Uterus (tissue), 4 donors: ENCODE results near the gene GABBR1. TPM values are rescaled to one million over a fixed set of nuclear protein-coding genes. Genes with fewer than 3 reads are reported as not detected.

Source experiments
- DNase-seq, 2 donors: peaks; one replicate each; pipeline ENCODE4 v3.0.0-alpha.2; 2019 to 2020
- H3K27ac ChIP-seq, 2 donors: fragments of 200-600 bp; sonication (generic); 1 replicate in 1 of 2; 2 replicates in 1 of 2; pipeline ENCODE4 v1.5.1; 2016 to 2018
- H3K27me3 ChIP-seq, 2 donors: fragments of 200-600 bp; sonication (generic); one replicate each; pipeline ENCODE4 v1.5.1; 2018 to 2019; ENCODE audit warnings: control low read depth in 1 of 2
- H3K36me3 ChIP-seq, 2 donors: fragments of 200-600 bp; sonication (generic); one replicate each; pipeline ENCODE4 v1.5.1; 2019; ENCODE audit warnings: control low read depth in 1 of 2
- H3K4me1 ChIP-seq, 2 donors: fragments of 200-600 bp; sonication (generic); one replicate each; pipeline ENCODE4 v1.5.1; 2018 to 2019; ENCODE audit warnings: control low read depth in 1 of 2
- H3K4me3 ChIP-seq, 2 donors: fragments of 200-600 bp; sonication (generic); 1 replicate in 1 of 2; 2 replicates in 1 of 2; pipeline ENCODE4 v1.5.1; 2018 to 2019; ENCODE audit warnings: mild to moderate bottlenecking in 1 of 2
- H3K9me3 ChIP-seq, 2 donors: fragments of 200-600 bp; sonication (generic); one replicate each; pipeline ENCODE4 v1.5.1; 2019; ENCODE audit warnings: control low read depth in 1 of 2
- CTCF ChIP-seq, 4 experiments: fragments of 200-600 bp in 2 of 4; fragments of 450-650 bp in 2 of 4; sonication (generic) in 2 of 4; IDR thresholded peaks; one replicate each; pipeline ENCODE4 v1.5.1; 2016 to 2019; ENCODE audit warnings: antibody characterized with exemption in 4 of 4, mild to moderate bottlenecking in 2 of 4, moderate library complexity in 1 of 4
- POLR2A ChIP-seq, 2 donors: fragments of 450-650 bp; IDR thresholded peaks; one replicate each; pipeline ENCODE4 v1.6.1; 2016; ENCODE audit warnings: antibody characterized with exemption in 2 of 2, mild to moderate bottlenecking in 1 of 2, moderate library complexity in 1 of 2
- intact Hi-C: fragments of 100-400 bp; cut with DNase I; formaldehyde crosslinking; loops from one replicate; pipeline ENCODE4 v1.15.1; 2023; ENCODE audit warnings: low total_unique reads
- total RNA-seq, 4 donors: library from RNA; depleted of rRNA in 3 of 4; stranded (reverse); fragments of >200 nt in 3 of 4; gene quantifications; one replicate each; pipeline versions ENCODE4 v1.1.0 to v1.2.4, GENCODE V29; 2014 to 2023
- donor health status: DM: yes; HTN: yes; CAD: no.

The GABBR1 gene
- total RNA-seq, 4 donors from 2014 or later = 29.4 to 184 (median 44.6) TPM

DNA sequence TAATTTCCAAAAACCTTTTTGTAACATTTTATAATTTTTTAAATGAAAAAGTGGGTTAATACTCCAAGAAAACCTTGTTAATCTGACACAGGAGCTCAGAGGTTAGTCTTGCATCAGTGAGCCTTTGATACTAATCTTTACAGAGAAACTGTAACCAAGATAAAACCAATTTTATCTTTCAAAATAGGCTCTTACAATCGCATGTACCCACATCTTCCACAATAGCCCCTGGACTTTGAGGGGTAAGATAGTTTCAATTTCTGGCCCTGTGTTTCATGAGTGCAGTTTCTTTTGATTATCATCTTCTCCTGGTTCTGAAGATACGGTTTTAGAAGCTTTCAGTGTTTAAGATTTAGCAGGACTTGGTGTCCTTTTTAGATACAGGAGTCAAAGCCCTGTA lies 110.8 kb downstream of the GABBR1 start:
- intact Hi-C loops = no loop called here
- Histone ChIP-seq H3K27me3 (no peaks in the 10 kb centered on the region), H3K27ac (no peak overlapping the region), H3K9me3 (no peaks in the 10 kb centered on the region), H3K4me1 (no peaks in the 10 kb centered on the region), H3K36me3 (no peaks in the 10 kb centered on the region), H3K4me3 (no peak overlapping the region)
- no peak for DNase-seq
- TF ChIP-seq CTCF (IDR thresholded peaks at IDR 0.05) (no peak), POLR2A (IDR thresholded peaks at IDR 0.05) (no peak)

GRCh38 chr6:29521006-29521680 lies 111.8 kb downstream of the GABBR1 start:
- intact Hi-C loops = no loop called here
- Histone ChIP-seq H3K27me3 (no peaks in the 10 kb centered on the region), H3K9me3 (no peaks in the 10 kb centered on the region), H3K36me3 (no peaks in the 10 kb centered on the region), H3K4me3 (no peak overlapping the region), H3K4me1 (no peaks in the 10 kb centered on the region), H3K27ac (no peak overlapping the region)
- DNase-seq = no peak
- TF ChIP-seq POLR2A (IDR thresholded peaks at IDR 0.05) = no peak
- no peak for TF ChIP-seq CTCF (IDR thresholded peaks at IDR 0.05)

DNA sequence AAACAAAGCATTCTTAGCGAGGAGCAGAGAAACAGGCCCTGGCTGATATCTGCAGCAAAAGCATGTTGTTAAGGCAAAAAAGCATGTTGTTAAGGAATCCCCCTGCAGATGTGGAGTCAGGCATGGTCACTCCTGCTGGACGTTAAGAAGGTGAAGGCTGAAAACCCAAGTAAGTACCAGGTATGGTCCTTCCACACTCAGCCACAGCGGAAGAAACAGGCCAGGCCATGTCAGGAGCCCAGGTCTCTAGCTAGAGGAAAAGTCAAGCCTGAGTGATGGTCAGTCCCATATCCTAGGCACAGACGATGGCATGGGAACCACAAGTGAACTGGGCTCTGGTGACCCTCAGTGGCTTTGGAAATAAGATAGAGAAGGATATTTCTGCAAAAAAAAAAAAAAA lies 112.8 kb downstream of the GABBR1 start:
- intact Hi-C loops = no loop called here
- TF ChIP-seq POLR2A (IDR thresholded peaks at IDR 0.05) (no peak), CTCF (IDR thresholded peaks at IDR 0.05) (no peak)
- H3K27ac ChIP-seq = no peak overlapping the region
- DNase-seq = no peak
- no peaks in the 10 kb centered on the region for H3K36me3 ChIP-seq
- H3K27me3 ChIP-seq = no peaks in the 10 kb centered on the region
- H3K4me3 ChIP-seq = no peak overlapping the region
- no peaks in the 10 kb centered on the region for H3K9me3 ChIP-seq
- no peaks in the 10 kb centered on the region for H3K4me1 ChIP-seq

DNA sequence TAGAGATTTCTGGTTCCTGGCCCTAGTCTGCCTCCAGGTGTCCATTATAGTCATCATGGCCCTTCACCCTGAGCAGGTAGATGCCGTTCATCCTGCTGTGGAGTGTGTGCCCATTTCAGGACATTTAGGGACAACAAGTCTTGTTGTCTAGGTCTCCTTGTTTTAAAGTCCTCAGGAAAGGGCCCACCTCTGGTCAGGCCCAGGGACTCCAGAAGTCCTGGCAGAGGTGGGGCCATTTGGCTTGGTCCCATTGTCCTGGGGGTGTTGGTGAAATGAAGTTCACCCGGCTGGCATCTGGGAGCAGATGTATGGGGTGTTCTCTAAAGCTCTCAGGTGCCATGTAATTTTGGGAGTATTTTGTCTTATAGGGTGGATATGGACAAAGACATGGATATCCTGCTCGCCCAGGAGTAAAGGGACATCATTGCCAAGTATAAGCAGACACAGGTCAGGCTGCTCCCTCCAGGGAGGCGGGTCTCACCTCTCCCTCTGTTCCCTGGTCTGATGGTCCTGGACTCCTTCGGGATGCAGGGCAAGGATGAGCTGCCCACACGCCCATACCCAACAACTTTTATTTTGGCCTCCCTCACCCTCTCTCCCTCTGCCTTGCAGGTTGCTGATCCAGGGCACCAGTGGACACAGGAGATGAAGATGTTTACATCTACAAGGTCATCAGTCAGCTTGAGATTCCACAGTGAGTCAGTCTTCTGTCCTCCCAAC lies 113.5 kb downstream of the GABBR1 start:
- Histone ChIP-seq H3K36me3 (no peaks in the 10 kb centered on the region), H3K4me1 (no peaks in the 10 kb centered on the region), H3K27ac (no peak overlapping the region), H3K4me3 (no peak overlapping the region), H3K27me3 (no peaks in the 10 kb centered on the region), H3K9me3 (no peaks in the 10 kb centered on the region)
- intact Hi-C loops = no loop called here
- DNase-seq = no peak
- TF ChIP-seq CTCF (IDR thresholded peaks at IDR 0.05) (no peak), POLR2A (IDR thresholded peaks at IDR 0.05) (no peak)

GRCh38 chr6:29517728-29518440 lies 115.1 kb downstream of the GABBR1 start:
- H3K9me3 ChIP-seq = no peaks in the 10 kb centered on the region
- H3K36me3 ChIP-seq = no peaks in the 10 kb centered on the region
- DNase-seq = no peak
- intact Hi-C loops = no loop called here
- no peaks in the 10 kb centered on the region for H3K27me3 ChIP-seq
- H3K4me3 ChIP-seq = no peak overlapping the region
- no peak overlapping the region for H3K27ac ChIP-seq
- no peak for TF ChIP-seq CTCF (IDR thresholded peaks at IDR 0.05)
- H3K4me1 ChIP-seq = no peaks in the 10 kb centered on the region
